GM12878 (cell line): ENCODE data around the gene GMPR2. TPM values are rescaled to one million over a fixed set of nuclear protein-coding genes. Genes with fewer than 3 reads are reported as not detected.
A peak's percentile ranks its signal among the peaks of the same experiment; 100 is the strongest.

Source experiments
- CBX5 ChIP-seq: sonication (generic); IDR thresholded peaks from 2 replicates; pipeline ENCODE4 v1.6.1; 2016; ENCODE audit warnings: low read depth, moderate library complexity, mild to moderate bottlenecking, inconsistent platforms
- CEBPZ ChIP-seq: fragments of 150-350 bp; IDR thresholded peaks from 2 replicates; pipeline ENCODE4 v1.6.1; 2016; ENCODE audit warnings: low read depth, low read length
- CHD1 ChIP-seq: IDR thresholded peaks from 2 replicates; pipeline ENCODE4 v1.6.1; 2012; ENCODE audit warnings: low read depth, low read length, improper control_type of control experiment
- CTCF ChIP-seq, 3 experiments: IDR thresholded peaks in 2 of 3; conservative IDR thresholded peaks in 1 of 3; 2 replicates each; pipeline ENCODE4 v1.5.1; 2011; ENCODE audit warnings: low read depth in 3 of 3, low read length in 3 of 3, mild to moderate bottlenecking in 3 of 3, control low read depth in 2 of 3, moderate library complexity in 2 of 3, inconsistent platforms in 1 of 3, mixed read lengths in 1 of 3; ENCODE audit not compliant: control insufficient read depth in 2 of 3, insufficient read depth in 1 of 3; ENCODE audit errors: extremely low read depth in 1 of 3
- FOS ChIP-seq: IDR thresholded peaks from 3 replicates; pipeline ENCODE4 v1.6.1; 2011; ENCODE audit warnings: borderline replicate concordance; ENCODE audit not compliant: insufficient read length; ENCODE audit errors: extremely low read depth
- HDAC2 ChIP-seq: fragments of 200-600 bp; sonication (generic); IDR thresholded peaks from 2 replicates; pipeline ENCODE4 v1.6.1; 2017
- IRF5 ChIP-seq: fragments of 450-650 bp; IDR thresholded peaks from 2 replicates; pipeline ENCODE4 v1.6.1; 2017; ENCODE audit warnings: borderline replicate concordance
- JUNB ChIP-seq: IDR thresholded peaks from 2 replicates; pipeline ENCODE4 v1.6.1; 2016; ENCODE audit warnings: antibody characterized with exemption, mild to moderate bottlenecking
- NFYA ChIP-seq: IDR thresholded peaks from 2 replicates; pipeline ENCODE4 v1.6.1; 2011; ENCODE audit warnings: low read depth, mild to moderate bottlenecking, low read length, improper control_type of control experiment, borderline replicate concordance
- PAX8 ChIP-seq: fragments of 450-650 bp; IDR thresholded peaks from 2 replicates; pipeline ENCODE4 v1.6.1; 2017; ENCODE audit warnings: mild to moderate bottlenecking, moderate library complexity
- POLR2AphosphoS5 ChIP-seq: IDR thresholded peaks from 2 replicates; pipeline ENCODE4 v1.6.1; 2011; ENCODE audit warnings: mild to moderate bottlenecking, low read length, inconsistent platforms
- TCF7 ChIP-seq: IDR thresholded peaks from 2 replicates; pipeline ENCODE4 v1.6.1; 2014; ENCODE audit warnings: antibody characterized with exemption, borderline replicate concordance
- USF2 ChIP-seq: IDR thresholded peaks from 2 replicates; pipeline ENCODE4 v1.6.1; 2011; ENCODE audit warnings: low read depth, low read length, improper control_type of control experiment, borderline replicate concordance
- ZNF384 ChIP-seq: IDR thresholded peaks from 2 replicates; pipeline ENCODE4 v1.6.1; 2012; ENCODE audit warnings: low read depth, mild to moderate bottlenecking, low read length, improper control_type of control experiment, borderline replicate concordance
- polyA plus RNA-seq, 11 experiments: library from polyadenylated mRNA; depleted of rRNA in 4 of 11; unstranded in 6 of 11; stranded (reverse) in 5 of 11; fragments of >200 nt; fragmentation: Nextera tagmentation in 4 of 11; fragmentation: Illumina TruSeq in 1 of 11; extraction: Ambion mirVana in 4 of 11; extraction: Trizol in 1 of 11; gene quantifications; 1 replicate in 1 of 11; 2 replicates in 10 of 11; pipeline versions ENCODE4 v1.2.1 to v1.2.3, GENCODE V29; 2011 to 2016; ENCODE audit warnings: inconsistent platforms in 2 of 11, missing spikeins in 2 of 11, low read depth in 1 of 11
- total RNA-seq, 4 experiments: library from RNA; depleted of rRNA in 3 of 4; stranded (reverse); fragments of >200 nt in 3 of 4; fragmentation: Illumina TruSeq in 1 of 4; extraction: Trizol in 1 of 4; gene quantifications; 2 replicates each; pipeline versions ENCODE4 v1.2.1 to v1.2.3, GENCODE V29; 2013 to 2021
- TF ChIP-seq, protein P1 (sequence below): IDR thresholded peaks from 2 replicates; pipeline ENCODE4 v1.6.1; 2011; ENCODE audit warnings: borderline replicate concordance, low read depth, mild to moderate bottlenecking, moderate library complexity, mixed read lengths, low read length; ENCODE audit not compliant: insufficient read depth; ENCODE audit errors: extremely low read length
- TF ChIP-seq, protein P2 (sequence below): IDR thresholded peaks from 2 replicates; pipeline ENCODE4 v1.6.1; 2012; ENCODE audit warnings: low read depth, low read length, improper control_type of control experiment
- TF ChIP-seq, protein P3 (sequence below): IDR thresholded peaks from 2 replicates; pipeline ENCODE4 v1.6.1; 2011; ENCODE audit warnings: low read depth, mild to moderate bottlenecking, low read length, moderate library complexity, borderline replicate concordance; ENCODE audit errors: extremely low read depth

GMPR2 gene
- total and polyA plus RNA-seq, 10 of the 15 experiments (the other 5 are each of a cell fraction or from before 2014, with no cell fraction given): 55.1 to 80.3 (median 61.5) TPM

GRCh38 chr14:24279301-24280186, 46.8 kb downstream of the GMPR2 start (continued):
- no peak for TF ChIP-seq IRF5
- no peak for TF ChIP-seq CHD1
- TF ChIP-seq HDAC2: no peak
- TF ChIP-seq CBX5: no peak
- no peak for TF ChIP-seq PAX8
- TF ChIP-seq, protein P1, sequence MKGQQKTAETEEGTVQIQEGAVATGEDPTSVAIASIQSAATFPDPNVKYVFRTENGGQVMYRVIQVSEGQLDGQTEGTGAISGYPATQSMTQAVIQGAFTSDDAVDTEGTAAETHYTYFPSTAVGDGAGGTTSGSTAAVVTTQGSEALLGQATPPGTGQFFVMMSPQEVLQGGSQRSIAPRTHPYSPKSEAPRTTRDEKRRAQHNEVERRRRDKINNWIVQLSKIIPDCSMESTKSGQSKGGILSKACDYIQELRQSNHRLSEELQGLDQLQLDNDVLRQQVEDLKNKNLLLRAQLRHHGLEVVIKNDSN: no peak
- TF ChIP-seq CEBPZ: no peak
- no peak for TF ChIP-seq POLR2AphosphoS5
- peak; percentile 44 to 47 (median 44); a peak in 5 of 6 replicates for TF ChIP-seq CTCF (IDR thresholded peaks at IDR 0.05 in 2 of 3, conservative IDR thresholded peaks at IDR 0.05 in 1 of 3; ENCODE audit: control insufficient read depth in 2 of 3, extremely low read depth in 1 of 3, insufficient read depth in 1 of 3, low read depth in 3 of 3, low read length in 3 of 3)
- TF ChIP-seq, protein P2, sequence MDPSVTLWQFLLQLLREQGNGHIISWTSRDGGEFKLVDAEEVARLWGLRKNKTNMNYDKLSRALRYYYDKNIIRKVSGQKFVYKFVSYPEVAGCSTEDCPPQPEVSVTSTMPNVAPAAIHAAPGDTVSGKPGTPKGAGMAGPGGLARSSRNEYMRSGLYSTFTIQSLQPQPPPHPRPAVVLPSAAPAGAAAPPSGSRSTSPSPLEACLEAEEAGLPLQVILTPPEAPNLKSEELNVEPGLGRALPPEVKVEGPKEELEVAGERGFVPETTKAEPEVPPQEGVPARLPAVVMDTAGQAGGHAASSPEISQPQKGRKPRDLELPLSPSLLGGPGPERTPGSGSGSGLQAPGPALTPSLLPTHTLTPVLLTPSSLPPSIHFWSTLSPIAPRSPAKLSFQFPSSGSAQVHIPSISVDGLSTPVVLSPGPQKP: no peak
- no peak for TF ChIP-seq NFYA
- TF ChIP-seq TCF7: no peak
- TF ChIP-seq, protein P3, sequence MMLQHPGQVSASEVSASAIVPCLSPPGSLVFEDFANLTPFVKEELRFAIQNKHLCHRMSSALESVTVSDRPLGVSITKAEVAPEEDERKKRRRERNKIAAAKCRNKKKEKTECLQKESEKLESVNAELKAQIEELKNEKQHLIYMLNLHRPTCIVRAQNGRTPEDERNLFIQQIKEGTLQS: no peak
- no peak; the same call in 1 of the 2 replicates for TF ChIP-seq USF2
- TF ChIP-seq ZNF384: no peak
- no peak for TF ChIP-seq JUNB
- no peak for TF ChIP-seq FOS
